Measurements from ENCODE around the gene DNAH1.
A peak's percentile ranks its signal among the peaks of the same experiment; 100 is the strongest.

DNAH1 gene

DNA sequence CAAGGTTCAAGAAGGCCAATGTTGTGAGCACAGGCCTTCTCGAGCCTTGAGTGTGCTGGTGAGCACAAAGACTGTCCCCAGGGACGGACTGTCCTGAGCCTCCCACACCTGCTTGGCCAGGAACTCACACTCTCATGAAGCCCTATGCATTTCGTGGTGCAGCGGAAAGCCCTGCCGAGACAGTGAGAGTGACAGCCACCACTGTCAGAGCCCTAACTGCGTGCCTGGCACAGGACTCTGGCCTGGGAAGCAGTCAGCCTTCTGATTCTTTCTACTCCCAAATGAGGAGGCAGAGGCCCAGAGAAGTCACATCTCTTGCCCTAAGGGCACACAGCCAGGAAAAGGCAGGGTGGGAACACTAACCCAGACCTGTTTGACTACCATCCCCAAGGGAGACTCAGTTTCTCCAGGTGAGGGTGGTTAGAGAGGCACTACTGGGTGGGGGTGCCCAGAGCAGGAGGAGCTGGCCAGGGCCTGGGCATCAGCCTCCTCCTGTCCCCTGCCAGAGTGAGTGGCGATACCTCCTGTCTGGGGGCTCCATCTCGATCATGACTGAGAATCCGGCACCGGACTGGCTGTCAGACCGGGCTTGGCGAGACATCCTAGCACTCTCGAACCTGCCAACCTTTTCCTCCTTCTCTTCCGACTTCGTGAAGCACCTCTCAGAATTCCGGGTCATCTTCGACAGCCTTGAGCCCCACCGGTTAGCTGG is 78.0 kb downstream of the DNAH1 start:
- DNase-seq = no peak

DNA sequence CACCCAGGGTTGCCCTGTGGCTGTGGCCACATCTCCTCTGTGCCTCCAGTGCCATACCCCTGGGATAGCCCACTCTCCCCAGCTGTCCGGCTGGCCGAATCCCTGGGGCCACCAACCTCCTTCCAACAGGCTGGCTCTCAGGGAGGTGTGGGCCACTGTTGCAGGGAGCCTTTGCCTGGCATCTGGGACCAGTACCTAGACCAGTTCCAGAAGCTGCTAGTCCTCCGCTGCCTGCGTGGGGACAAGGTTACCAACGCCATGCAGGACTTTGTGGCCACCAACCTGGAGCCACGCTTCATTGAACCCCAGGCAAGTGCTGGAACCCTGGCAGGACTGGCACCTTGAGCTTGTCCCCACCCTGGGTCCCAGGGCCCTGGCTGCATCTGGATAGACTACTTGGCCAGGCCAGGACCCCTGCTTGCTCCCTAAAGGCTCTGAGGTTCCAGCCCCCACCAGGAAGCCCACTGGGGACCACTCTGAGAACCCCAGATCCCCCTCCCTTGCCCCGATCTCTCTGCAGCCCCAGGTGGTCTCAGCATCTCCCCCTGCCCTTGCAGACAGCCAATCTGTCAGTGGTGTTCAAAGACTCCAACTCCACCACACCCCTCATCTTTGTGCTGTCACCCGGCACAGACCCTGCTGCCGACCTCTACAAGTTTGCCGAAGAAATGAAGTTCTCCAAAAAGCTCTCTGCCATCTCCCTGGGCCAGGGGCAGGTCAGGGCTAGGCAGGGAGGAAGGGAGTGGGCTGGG is 78.8 kb downstream of the DNAH1 start:
- no peak for DNase-seq

GRCh38 chr3:52395503-52395865 is 79.4 kb downstream of the DNAH1 start:
- DNase-seq = no peak

GRCh38 chr3:52396011-52396906 is 80.1 kb downstream of the DNAH1 start:
- DNase-seq = no peak

GRCh38 chr3:52396907-52397591 is 80.9 kb downstream of the DNAH1 start:
- no peak for DNase-seq

DNA sequence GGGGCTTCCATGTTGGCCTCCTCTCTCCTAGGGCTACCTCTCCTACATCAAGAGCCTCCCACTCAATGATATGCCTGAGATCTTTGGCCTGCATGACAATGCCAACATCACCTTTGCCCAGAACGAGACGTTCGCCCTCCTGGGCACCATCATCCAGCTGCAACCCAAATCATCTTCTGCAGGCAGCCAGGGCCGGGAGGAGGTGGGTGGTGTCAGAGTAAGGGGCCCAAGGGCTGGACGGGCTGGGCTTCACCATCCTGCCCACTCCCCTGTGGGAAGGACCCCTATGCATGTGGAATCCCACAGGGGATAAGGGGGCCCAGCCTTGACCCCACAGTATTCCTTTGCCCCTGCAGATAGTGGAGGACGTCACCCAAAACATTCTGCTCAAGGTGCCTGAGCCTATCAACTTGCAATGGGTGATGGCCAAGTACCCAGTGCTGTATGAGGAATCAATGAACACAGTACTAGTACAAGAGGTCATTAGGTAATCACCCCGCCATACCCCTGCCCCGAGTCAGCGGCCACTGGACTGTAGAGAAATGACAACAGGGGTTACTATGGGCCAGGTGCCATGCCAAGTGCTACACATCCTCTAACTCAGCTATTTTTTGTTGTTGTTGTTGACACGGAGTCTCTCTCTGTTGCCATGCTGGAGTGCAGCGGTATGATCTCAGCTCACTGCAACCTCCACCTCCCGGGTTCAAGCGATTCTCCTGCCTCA is 81.7 kb downstream of the DNAH1 start:
- DNase-seq = no peak

DNA sequence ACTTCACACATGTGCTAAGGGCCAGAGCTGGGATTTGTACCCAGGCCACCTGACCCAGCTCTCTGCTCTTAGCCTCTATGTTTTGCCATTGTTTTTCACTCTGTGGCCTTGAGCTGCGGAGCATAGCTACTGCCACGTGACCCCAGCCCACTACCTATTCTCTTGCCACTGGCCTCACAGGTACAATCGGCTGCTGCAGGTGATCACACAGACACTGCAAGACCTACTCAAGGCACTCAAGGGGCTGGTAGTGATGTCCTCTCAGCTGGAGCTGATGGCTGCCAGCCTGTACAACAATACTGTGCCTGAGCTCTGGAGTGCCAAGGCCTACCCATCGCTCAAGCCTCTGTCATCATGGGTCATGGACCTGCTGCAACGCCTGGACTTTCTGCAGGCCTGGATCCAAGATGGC is 82.6 kb downstream of the DNAH1 start:
- no peak for DNase-seq

DNA sequence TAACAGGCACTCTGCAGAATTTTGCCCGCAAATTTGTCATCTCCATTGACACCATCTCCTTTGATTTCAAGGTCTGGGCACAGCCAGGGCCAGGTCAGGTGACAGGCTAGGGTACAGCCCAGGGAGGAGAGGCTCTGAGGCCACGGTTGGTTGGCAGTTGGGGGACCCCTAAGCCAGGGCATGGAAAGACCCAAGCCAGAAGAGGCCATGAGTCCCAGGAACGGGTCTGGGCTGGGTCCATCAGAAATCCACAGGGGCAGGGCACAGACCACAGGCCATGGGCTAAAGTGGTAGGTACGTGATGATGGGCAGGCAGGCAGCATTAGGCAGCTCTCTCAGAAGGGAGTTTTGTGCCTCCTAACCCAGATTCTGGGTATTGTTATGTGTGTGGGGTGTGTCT is 83.0 kb downstream of the DNAH1 start:
- DNase-seq = no peak

DNA sequence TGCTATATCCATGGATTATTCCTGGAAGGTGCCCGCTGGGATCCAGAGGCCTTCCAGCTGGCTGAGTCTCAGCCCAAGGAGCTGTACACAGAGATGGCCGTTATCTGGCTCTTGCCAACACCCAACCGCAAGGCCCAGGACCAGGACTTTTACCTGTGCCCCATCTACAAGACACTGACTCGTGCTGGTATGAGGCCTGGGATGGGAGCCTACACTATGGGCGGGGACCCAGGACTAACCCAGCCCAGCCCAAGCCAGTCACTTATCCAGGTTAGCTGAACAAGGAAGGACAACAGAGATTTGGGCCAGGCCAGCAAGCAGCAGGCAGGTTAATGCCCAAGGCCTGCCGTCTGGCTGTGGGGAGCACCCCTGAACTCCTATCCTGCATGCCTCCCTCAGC is 83.5 kb downstream of the DNAH1 start:
- DNase-seq = no peak

GRCh38 chr3:52400275-52400793 is 84.2 kb downstream of the DNAH1 start:
- no peak for DNase-seq

DNA sequence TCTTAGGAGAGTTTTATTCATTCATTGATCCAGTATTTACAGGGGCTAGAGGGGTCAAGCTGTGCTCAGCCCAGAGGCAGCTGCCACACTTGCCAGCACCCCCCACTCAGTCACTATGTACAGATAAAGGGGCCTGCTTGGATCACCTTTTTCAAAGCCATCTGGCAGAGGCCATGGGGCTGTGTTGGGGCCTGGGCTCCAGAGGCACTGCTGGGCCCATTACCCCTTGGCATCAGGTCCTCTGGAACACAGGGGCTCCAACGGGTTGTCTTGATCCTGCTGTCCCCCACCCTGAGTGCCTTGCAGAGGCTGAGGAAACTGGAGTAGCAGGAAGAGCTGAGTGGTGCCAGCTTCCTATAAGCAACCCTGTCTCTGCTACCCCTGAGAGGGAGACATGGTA is 84.9 kb downstream of the DNAH1 start:
- DNase-seq = no peak

- DNase-seq = no peak
Measured at GRCh38 chr3:52401551-52401950, 85.4 kb downstream of the DNAH1 start.

GRCh38 chr3:52402101-52402521 is 86.0 kb downstream of the DNAH1 start:
- DNase-seq = no peak

GRCh38 chr3:52402706-52403270 is 86.7 kb downstream of the DNAH1 start:
- no peak for DNase-seq

GRCh38 chr3:52403271-52403841 is 87.2 kb downstream of the DNAH1 start:
- DNase-seq = no peak

- DNase-seq = peak; percentile 5
Measured at GRCh38 chr3:52403955-52404354, 87.8 kb downstream of the DNAH1 start.

DNA sequence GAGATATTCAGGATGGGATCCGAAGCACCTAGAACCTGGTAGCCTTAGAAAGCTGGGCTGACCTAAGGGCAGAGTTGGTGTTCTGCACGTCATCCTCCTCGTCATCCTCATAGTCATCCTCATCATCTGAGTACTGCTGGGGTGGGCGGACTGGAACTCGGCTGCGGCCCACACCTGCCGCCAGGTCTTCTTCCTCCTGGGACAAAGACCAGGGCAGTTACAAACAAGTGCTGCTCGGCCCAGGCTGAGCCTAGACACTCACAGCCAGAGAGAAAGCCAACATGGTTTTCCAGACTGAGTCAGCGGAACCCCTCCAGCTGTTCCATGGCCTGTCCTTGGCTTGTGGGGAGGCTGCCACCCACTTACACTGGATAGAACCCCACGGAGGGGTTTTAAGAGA is 88.3 kb downstream of the DNAH1 start:
- DNase-seq = no peak

- DNase-seq = no peak
Measured at GRCh38 chr3:52405066-52405465, 88.9 kb downstream of the DNAH1 start.

- DNase-seq = no peak
Measured at GRCh38 chr3:52405601-52406110, 89.5 kb downstream of the DNAH1 start.

DNA sequence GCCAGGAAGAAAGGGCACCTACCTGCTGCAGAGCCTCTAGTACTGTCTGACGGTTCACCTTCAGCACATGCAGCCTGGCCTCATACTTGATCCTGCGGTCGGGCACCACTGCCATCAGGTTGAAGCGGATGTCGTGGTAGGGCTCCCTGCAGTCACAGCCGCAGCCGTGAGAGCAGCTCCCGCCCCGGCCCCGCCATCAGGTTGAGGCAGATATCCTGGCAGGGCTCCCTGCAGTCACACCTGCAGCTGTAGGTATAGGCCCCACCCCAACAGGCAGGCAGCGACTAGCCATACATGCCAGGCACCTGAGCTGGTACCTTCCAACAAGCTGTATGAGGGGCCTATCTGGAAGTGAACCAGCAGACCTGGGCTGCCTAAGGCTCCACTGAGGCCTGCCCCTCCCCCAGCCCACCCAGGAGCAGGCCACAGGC is 90.1 kb downstream of the DNAH1 start:
- DNase-seq = no peak

All from MV-4-11 (cell line).